Fibroblast of gingiva (primary cell): ENCODE results near the gene AKT1.

Experiments used
- DNase-seq: peaks from one replicate; pipeline ENCODE4 v3.0.0-alpha.2; 2011; ENCODE audit warnings: low read depth

Gene AKT1

GRCh38 chr14:104799244-104800014, 3.9 kb upstream of the AKT1 start:
- peak; percentile 26 for DNase-seq

GRCh38 chr14:104798300-104799243, 3.0 kb upstream of the AKT1 start:
- DNase-seq = no peak

- no peak for DNase-seq
Observed at GRCh38 chr14:104797115-104798044, 1.8 kb upstream of the AKT1 start.

- no peak for DNase-seq
Observed at GRCh38 chr14:104796687-104797081, 1.1 kb upstream of the AKT1 start.

GRCh38 chr14:104795781-104796686, 486 bp upstream of the AKT1 start:
- peak; percentile 50 for DNase-seq

GRCh38 chr14:104794631-104794992, 936 bp downstream of the AKT1 start:
- peak; percentile 17 for DNase-seq

- peak; percentile 62 for DNase-seq
Observed at GRCh38 chr14:104794099-104794498, 1.4 kb downstream of the AKT1 start.

- DNase-seq = no peak
Observed at GRCh38 chr14:104793703-104793959, 1.9 kb downstream of the AKT1 start.

- no peak for DNase-seq
Observed at GRCh38 chr14:104792945-104793702, 2.4 kb downstream of the AKT1 start.

- peak; percentile 14 for DNase-seq
Observed at GRCh38 chr14:104792101-104792884, 3.3 kb downstream of the AKT1 start.

GRCh38 chr14:104791425-104791824, 4.1 kb downstream of the AKT1 start:
- no peak for DNase-seq

GRCh38 chr14:104789752-104790743, 5.5 kb downstream of the AKT1 start:
- no peak for DNase-seq

GRCh38 chr14:104788873-104789663, 6.5 kb downstream of the AKT1 start:
- no peak for DNase-seq

GRCh38 chr14:104788161-104788818, 7.3 kb downstream of the AKT1 start:
- DNase-seq = no peak

GRCh38 chr14:104787736-104788135, 7.8 kb downstream of the AKT1 start:
- no peak for DNase-seq

- DNase-seq = no peak
Observed at GRCh38 chr14:104786726-104787675, 8.5 kb downstream of the AKT1 start.
